HG02943 (cell line): Measurements from ENCODE around the gene XAGE1B.
"Not testable (repeated sequence)": the region's sequence is repeated elsewhere in the genome, so short reads cannot be mapped to it uniquely, and the experiment has no call there.

Experiments used
- ATAC-seq: cut with Tn5 transposase; IDR thresholded peaks from one replicate; pipeline ENCODE4 v1.9.1; 2021; ENCODE audit warnings: mild to moderate bottlenecking, low read depth, moderate library complexity; ENCODE audit not compliant: unreplicated experiment

XAGE1B gene

GRCh38 chrX:52516987-52517325, at the start of gene XAGE1B:
Gene XAGE1B, minus strand, starts transcription at chrX:52517063. Its CDS starts 1,536 bp downstream, at chrX:52515527.
- ATAC-seq: not testable (repeated sequence)

GRCh38 chrX:52563105-52563504, 46.2 kb upstream of the XAGE1B start:
- ATAC-seq: no peak

DNA sequence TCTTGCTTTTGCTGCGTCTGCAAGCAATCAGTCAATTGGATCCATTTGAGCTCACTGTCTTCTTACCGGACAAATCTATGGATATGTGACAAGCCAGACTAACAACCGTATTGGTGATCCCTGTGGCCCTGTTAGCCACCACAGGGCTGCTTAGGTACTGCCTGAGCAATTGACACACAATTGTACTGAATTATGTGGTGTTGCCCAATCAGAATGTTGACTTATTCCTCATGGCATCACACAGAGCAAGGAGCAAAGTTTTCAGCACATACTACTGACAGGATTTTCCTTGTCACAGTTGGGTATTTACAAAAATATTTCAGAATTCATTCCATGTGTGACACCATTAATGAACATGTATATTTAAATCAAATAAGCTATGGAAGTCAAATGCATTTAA, 41.3 kb upstream of the XAGE1B start:
- ATAC-seq: no peak

GRCh38 chrX:52556741-52557140, 39.9 kb upstream of the XAGE1B start:
- ATAC-seq: no peak

GRCh38 chrX:52553995-52554642, 37.3 kb upstream of the XAGE1B start:
- ATAC-seq: no peak

DNA sequence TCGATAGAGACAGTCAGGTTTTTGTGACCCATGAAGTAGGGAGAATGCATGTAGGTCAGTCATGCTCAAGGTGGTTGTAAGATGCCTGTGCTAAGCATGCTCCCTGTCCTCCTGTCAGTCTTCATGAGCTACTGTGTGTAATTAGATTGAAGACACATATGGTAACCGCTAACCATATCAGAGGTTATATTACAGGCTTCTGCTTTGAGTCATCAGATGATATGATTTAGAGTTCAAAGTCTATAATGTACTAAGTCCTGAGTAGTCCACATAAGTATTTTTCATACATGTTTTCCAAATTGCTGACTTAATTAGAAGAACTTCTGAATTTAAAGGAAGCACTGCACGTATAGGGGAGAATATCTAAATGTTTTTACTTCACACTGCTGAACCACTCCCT, 31.9 kb upstream of the XAGE1B start:
- ATAC-seq: not testable (repeated sequence)

GRCh38 chrX:52544147-52544840, 27.4 kb upstream of the XAGE1B start:
- no peak for ATAC-seq

DNA sequence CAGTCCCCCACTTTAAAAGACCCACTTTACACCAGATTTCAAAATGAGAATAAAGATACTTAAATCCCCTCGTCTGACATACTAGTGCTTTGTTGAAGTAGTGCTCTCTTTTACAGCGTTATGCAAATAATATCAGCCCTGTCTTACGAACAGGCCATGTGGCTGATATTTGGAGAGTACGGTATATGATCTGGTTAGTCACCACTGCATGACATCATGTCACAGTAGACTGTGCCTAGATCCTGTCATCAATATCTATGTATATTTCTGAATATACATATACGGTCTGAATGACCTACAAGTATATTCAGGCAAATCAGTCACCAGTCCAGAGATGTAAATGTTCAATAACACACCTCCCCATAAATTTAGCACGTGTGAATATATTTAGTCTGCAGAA, 25.4 kb upstream of the XAGE1B start:
- no peak for ATAC-seq

DNA sequence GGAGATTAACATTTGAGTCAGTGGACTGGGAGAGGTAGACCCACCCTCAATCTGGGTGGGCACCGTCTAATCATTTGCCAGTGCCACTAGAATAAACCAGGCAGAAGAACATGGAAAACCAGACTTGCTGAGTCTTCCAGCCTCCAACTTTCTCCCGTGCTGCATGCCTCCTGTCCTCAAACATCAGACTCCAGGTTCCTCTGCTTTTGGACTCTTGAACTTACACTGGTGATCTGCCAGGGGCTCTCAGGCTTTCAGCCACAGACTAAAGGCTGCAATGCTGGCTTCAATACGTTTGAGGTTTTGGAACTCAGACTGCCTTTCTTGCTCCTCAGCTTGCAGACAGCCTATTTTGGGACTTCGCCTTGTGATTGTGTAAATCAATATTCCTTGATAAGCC, 24.2 kb upstream of the XAGE1B start:
- not testable (repeated sequence) for ATAC-seq

DNA sequence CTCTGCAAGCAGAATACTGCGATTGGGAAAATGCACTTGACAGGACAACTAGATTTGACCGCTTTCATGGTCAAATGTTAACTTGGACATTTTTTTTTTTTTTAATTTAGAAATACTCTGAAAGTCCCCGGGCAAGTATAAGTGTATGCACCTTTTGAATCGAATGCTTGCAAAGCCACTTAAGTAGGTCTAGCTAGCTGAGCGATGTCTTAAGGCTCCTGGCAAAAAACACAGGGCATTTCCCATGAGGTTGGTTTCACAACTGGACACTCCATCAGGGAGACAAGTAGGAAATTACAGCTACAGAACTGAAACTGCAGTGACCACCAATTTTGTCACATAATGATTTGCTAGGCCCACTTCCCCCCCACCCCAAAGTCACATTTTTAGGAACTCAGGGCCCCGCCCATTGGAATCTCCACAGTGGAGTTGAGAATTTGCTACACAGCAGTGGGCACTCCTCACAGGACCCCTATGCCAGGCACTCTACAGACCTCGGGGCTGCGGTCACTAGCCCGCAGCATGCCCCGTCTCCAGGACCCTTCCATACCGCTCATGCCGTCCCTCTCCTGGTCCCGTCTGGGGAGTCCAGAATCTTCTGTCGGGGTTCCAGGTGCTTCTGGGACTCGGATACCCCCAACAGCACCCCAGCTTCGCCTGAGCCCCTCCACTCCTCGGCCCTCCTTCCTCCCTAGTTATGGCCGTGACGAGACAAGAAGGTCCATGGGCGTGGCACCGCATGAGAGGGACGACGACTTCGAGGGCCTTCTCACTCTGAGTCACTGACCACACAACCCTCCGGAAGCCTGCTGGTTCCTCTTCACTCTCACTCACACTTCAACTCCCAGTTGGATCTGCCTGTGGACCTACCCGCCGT, 515 bp downstream of the XAGE1B start:
- not testable (repeated sequence) for ATAC-seq

GRCh38 chrX:52511126-52511525, 5.7 kb downstream of the XAGE1B start:
- not testable (repeated sequence) for ATAC-seq

GRCh38 chrX:52509916-52510315, 6.9 kb downstream of the XAGE1B start:
- no peak for ATAC-seq

DNA sequence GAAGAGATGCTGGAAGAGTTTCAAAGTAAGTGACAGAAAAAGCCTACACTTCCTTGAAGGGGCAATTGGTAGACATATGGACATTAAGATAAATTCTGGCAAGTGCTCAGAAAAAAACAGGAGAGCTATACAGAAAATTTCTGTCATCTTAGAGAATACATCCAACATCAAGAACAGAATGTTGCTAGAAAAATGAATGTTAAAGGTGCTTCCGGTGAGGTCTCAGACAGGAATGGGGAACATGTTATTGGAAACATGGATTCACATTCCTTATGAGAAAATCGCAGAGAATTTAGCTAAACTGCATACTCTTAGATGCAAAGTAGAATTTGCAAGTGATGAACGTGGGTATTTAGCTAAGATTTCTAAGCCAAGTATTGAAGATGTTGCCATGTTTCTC, 9.5 kb downstream of the XAGE1B start:
- no peak for ATAC-seq

- no peak for ATAC-seq
Measured at GRCh38 chrX:52504551-52504950, 12.3 kb downstream of the XAGE1B start.

DNA sequence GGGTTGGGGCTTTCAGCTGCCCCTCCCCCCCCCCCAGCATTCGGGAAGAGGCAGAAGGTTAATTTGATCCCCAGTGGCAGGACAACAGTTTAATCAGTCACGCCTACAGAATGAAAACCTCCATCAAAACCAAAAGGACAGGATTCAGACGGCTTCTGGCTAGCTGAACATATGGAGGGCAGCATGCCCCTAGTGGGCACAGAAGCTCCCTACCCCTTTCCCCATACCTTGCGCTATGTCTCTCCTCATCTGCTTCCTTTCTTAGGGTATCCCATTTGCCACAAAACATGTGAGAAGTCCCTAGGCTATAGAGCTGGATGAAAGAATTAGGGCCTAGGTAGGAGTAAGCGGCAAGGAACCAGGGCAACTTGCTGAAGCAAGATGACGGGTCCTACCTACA, 15.5 kb downstream of the XAGE1B start:
- ATAC-seq: not testable (repeated sequence)

- ATAC-seq: not testable (repeated sequence)
Measured at GRCh38 chrX:52496419-52496772, 20.5 kb downstream of the XAGE1B start.

GRCh38 chrX:52495545-52496418, 21.1 kb downstream of the XAGE1B start, which contains the start of gene XAGE1A:
Gene XAGE1A, plus strand, starts transcription at chrX:52495808. Its CDS starts 1,554 bp downstream, at chrX:52497362.
- not testable (repeated sequence) for ATAC-seq

DNA sequence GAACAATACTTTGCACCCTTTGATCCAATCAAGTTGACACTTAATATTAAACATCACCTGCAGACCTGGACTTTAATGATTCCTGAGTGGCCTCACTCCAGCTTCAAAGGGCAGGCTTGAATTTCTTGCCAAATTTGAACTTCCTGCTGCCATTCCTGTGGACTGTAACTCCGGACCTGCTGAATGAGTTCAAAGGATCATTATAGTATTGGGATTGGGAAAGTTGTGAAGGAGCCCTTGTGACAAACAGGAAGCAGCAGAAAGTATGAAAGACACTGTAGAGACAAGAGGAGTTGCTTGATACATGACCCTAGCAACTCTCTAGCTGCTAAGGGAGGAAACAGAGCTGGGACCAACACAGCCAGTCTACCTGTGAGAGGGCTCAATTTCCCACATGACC, 45.6 kb downstream of the XAGE1B start:
- ATAC-seq: not testable (repeated sequence)
